Trophoblast cell (in vitro differentiated cells and primary cell): ENCODE measurements around the gene HDAC9.

Experiments used
- DNase-seq, 2 donors: peaks; one replicate each; pipeline ENCODE4 v3.0.0-alpha.2; 2016
- H2AFZ ChIP-seq: 2 replicates; pipeline ENCODE4 v1.6.1; 2013; ENCODE audit warnings: low read length, moderate library complexity, mild to moderate bottlenecking; ENCODE audit not compliant: insufficient read depth, poor library complexity
- H2AK5ac ChIP-seq: 2 replicates; pipeline ENCODE4 v1.6.1; 2013; ENCODE audit warnings: mild to moderate bottlenecking, low read length
- H2BK120ac ChIP-seq: 2 replicates; pipeline ENCODE4 v1.6.1; 2013; ENCODE audit warnings: low read length, mild to moderate bottlenecking, moderate library complexity; ENCODE audit not compliant: insufficient read depth, poor library complexity
- H2BK12ac ChIP-seq: 2 replicates; pipeline ENCODE4 v1.6.1; 2013; ENCODE audit warnings: mild to moderate bottlenecking, low read length, moderate library complexity
- H2BK5ac ChIP-seq: 2 replicates; pipeline ENCODE4 v1.6.1; 2013; ENCODE audit warnings: low read length, low read depth, moderate library complexity, mild to moderate bottlenecking; ENCODE audit not compliant: poor library complexity
- H3K14ac ChIP-seq: 2 replicates; pipeline ENCODE4 v1.6.1; 2013; ENCODE audit warnings: mild to moderate bottlenecking, low read length
- H3K18ac ChIP-seq: 2 replicates; pipeline ENCODE4 v1.6.1; 2013; ENCODE audit warnings: mild to moderate bottlenecking, low read length
- H3K23ac ChIP-seq: 2 replicates; pipeline ENCODE4 v1.6.1; 2013; ENCODE audit warnings: low read length
- H3K27ac ChIP-seq: 2 replicates; pipeline ENCODE4 v1.5.1; 2013; ENCODE audit warnings: low read depth, mild to moderate bottlenecking, inconsistent platforms, low read length, moderate library complexity
- H3K27me3 ChIP-seq: 2 replicates; pipeline ENCODE4 v1.6.1; 2013; ENCODE audit warnings: inconsistent platforms, mild to moderate bottlenecking, low read length, moderate library complexity; ENCODE audit not compliant: insufficient read depth
- H3K36me3 ChIP-seq, 2 experiments: 1 replicate in 1 of 2; 2 replicates in 1 of 2; pipeline ENCODE4 v1.6.1; 2013; ENCODE audit warnings: low read length in 2 of 2, mild to moderate bottlenecking in 2 of 2, moderate library complexity in 1 of 2; ENCODE audit not compliant: insufficient read depth in 2 of 2, control insufficient read depth in 1 of 2
- H3K4ac ChIP-seq: 2 replicates; pipeline ENCODE4 v1.6.1; 2013; ENCODE audit warnings: low read depth, mild to moderate bottlenecking, low read length, moderate library complexity
- H3K4me1 ChIP-seq, 2 experiments: 1 replicate in 1 of 2; 2 replicates in 1 of 2; pipeline ENCODE4 v1.6.1; 2013; ENCODE audit warnings: low read length in 2 of 2, mild to moderate bottlenecking in 2 of 2, moderate library complexity in 1 of 2; ENCODE audit not compliant: insufficient read depth in 2 of 2, control insufficient read depth in 1 of 2
- H3K4me2 ChIP-seq: 2 replicates; pipeline ENCODE4 v1.6.1; 2013; ENCODE audit warnings: inconsistent platforms, mild to moderate bottlenecking, low read length, moderate library complexity
- H3K4me3 ChIP-seq: 2 replicates; pipeline ENCODE4 v1.5.1; 2013; ENCODE audit warnings: mild to moderate bottlenecking, low read depth, low read length, inconsistent platforms
- H3K79me1 ChIP-seq: one replicate; pipeline ENCODE4 v1.6.1; 2013; ENCODE audit warnings: low read length
- H3K79me2 ChIP-seq: 2 replicates; pipeline ENCODE4 v1.6.1; 2013; ENCODE audit warnings: low read length, mild to moderate bottlenecking; ENCODE audit not compliant: control insufficient read depth, insufficient read depth, poor library complexity
- H3K9ac ChIP-seq: 2 replicates; pipeline ENCODE4 v1.6.1; 2013; ENCODE audit warnings: mild to moderate bottlenecking, low read length
- H3K9me3 ChIP-seq: 2 replicates; pipeline ENCODE4 v1.6.1; 2013; ENCODE audit warnings: low read depth, mild to moderate bottlenecking, control low read depth, inconsistent platforms, low read length; ENCODE audit not compliant: insufficient read depth
- H4K12ac ChIP-seq: 2 replicates; pipeline ENCODE4 v1.6.1; 2013; ENCODE audit warnings: low read depth, mild to moderate bottlenecking, low read length, moderate library complexity
- H4K8ac ChIP-seq: 2 replicates; pipeline ENCODE4 v1.6.1; 2013; ENCODE audit warnings: low read depth, mild to moderate bottlenecking, low read length, moderate library complexity
- H4K91ac ChIP-seq: one replicate; pipeline ENCODE4 v1.6.1; 2013; ENCODE audit warnings: low read depth, mild to moderate bottlenecking, low read length, moderate library complexity
- WGBS: extraction: QIAGEN DNeasy Blood & Tissue Kit; methylation state at CpG from one replicate; pipeline ENCODE4 v1.1.7; 2013; ENCODE audit warnings: missing lambda C conversion rate; ENCODE audit not compliant: insufficient read length, insufficient coverage; ENCODE audit errors: extremely low coverage; 5-methylcytosine and 5-hydroxymethylcytosine counted together

HDAC9 gene

DNA sequence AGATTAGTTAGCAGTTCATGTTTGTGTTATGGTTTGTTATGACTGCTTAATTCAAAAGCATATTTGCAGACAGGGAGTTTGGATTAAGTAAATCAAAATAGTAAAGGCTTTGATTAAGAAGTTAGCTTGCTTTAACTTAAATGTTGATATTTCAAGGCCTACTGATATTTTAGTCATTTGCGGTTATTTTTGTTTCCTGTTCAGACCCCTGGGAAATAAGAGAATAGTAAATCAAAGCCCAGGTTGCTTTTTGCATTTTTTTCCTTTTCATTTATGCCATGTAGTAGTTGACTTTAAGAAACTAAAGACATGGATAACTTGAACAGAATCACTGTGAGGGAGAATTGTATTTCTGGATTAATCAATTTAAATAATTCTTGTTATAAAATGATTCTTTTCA is 77.3 kb downstream of the HDAC9 start:
- Histone ChIP-seq H3K9me3 (peaks cover 4% of the 10 kb centered on the region), H3K27ac (no peak overlapping the region), H3K36me3 (no peaks in the 10 kb centered on the region), H2BK5ac (no peak overlapping the region), H3K79me1 (no peaks in the 10 kb centered on the region), H3K4ac (no peak overlapping the region), H3K79me2 (no peaks in the 10 kb centered on the region), H2AFZ (no peak overlapping the region), H4K12ac (no peak overlapping the region), H2AK5ac (no peak overlapping the region), H3K27me3 (no peaks in the 10 kb centered on the region), H3K9ac (no peak overlapping the region), H3K4me3 (no peak overlapping the region), H3K4me2 (no peak overlapping the region), H3K23ac (no peak overlapping the region), H2BK12ac (no peak overlapping the region), H3K18ac (no peak overlapping the region), H4K91ac (no peak overlapping the region), H4K8ac (no peak overlapping the region), H3K4me1 (no peaks in the 10 kb centered on the region), H2BK120ac (no peak overlapping the region), H3K14ac (no peak overlapping the region)
- WGBS = no CpG with 5 or more reads among the region's 1 CpG
- DNase-seq = no peak

- no peak overlapping the region for H3K4ac ChIP-seq
- H4K12ac ChIP-seq = no peak overlapping the region
- DNase-seq = no peak
- H3K27ac ChIP-seq = no peak overlapping the region
- H3K9ac ChIP-seq = no peak overlapping the region
- no peak overlapping the region for H2BK5ac ChIP-seq
- no peaks in the 10 kb centered on the region for H3K79me1 ChIP-seq
- no peaks in the 10 kb centered on the region for H3K36me3 ChIP-seq
- H3K4me3 ChIP-seq = no peak overlapping the region
- no peak overlapping the region for H2AK5ac ChIP-seq
- no peaks in the 10 kb centered on the region for H3K27me3 ChIP-seq
- no peak overlapping the region for H3K4me2 ChIP-seq
- H3K79me2 ChIP-seq = no peaks in the 10 kb centered on the region
- no peak overlapping the region for H4K8ac ChIP-seq
- no peak overlapping the region for H2BK12ac ChIP-seq
- WGBS = no CpG with 5 or more reads among the region's 20 CpGs
- no peaks in the 10 kb centered on the region for H3K4me1 ChIP-seq
- no peak overlapping the region for H4K91ac ChIP-seq
- no peak overlapping the region for H3K14ac ChIP-seq
- H3K9me3 ChIP-seq = peaks cover 4% of the 10 kb centered on the region
- H3K18ac ChIP-seq = no peak overlapping the region
- H2BK120ac ChIP-seq = no peak overlapping the region
- no peak overlapping the region for H3K23ac ChIP-seq
- H2AFZ ChIP-seq = no peak overlapping the region
Observed at GRCh38 chr7:18573410-18574234, 78.1 kb downstream of the HDAC9 start.

GRCh38 chr7:18574235-18574540 is 78.6 kb downstream of the HDAC9 start:
- Histone ChIP-seq H4K91ac (no peak overlapping the region), H4K8ac (no peak overlapping the region), H4K12ac (no peak overlapping the region), H3K18ac (no peak overlapping the region), H2BK120ac (no peak overlapping the region), H3K27ac (no peak overlapping the region), H2AFZ (no peak overlapping the region), H2BK5ac (no peak overlapping the region), H3K36me3 (no peaks in the 10 kb centered on the region), H3K79me1 (no peaks in the 10 kb centered on the region), H3K4me3 (no peak overlapping the region), H2BK12ac (no peak overlapping the region), H3K4ac (no peak overlapping the region), H3K23ac (no peak overlapping the region), H3K9ac (no peak overlapping the region), H3K9me3 (peaks cover 4% of the 10 kb centered on the region), H3K4me1 (no peaks in the 10 kb centered on the region), H3K27me3 (no peaks in the 10 kb centered on the region), H3K14ac (no peak overlapping the region), H2AK5ac (no peak overlapping the region), H3K4me2 (no peak overlapping the region), H3K79me2 (no peaks in the 10 kb centered on the region)
- DNase-seq = no peak
- WGBS = no CpG with 5 or more reads among the region's 7 CpGs

DNA sequence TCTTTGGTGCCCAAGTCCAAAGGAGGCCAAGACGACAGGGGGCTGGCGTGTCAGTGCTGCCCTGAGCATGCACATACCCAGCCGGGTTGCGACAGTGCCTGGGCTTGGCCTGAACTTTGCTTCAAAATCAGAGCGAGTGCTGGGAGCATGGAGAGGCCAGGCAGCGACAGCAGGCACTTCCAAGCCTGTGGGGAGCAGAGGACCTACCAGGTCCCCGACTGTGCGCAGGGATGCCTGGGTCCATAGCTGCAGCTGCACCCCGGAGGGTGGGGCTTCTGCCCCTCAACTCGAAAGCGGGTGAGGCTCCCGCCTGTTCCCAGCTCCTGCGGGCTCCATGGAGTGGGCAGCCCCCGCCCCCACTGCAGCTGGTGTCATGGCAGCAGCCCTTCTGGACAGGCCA is 79.1 kb downstream of the HDAC9 start:
- no peak overlapping the region for H2AFZ ChIP-seq
- H4K12ac ChIP-seq = no peak overlapping the region
- H2AK5ac ChIP-seq = no peak overlapping the region
- H3K79me1 ChIP-seq = no peaks in the 10 kb centered on the region
- H4K8ac ChIP-seq = no peak overlapping the region
- H2BK5ac ChIP-seq = no peak overlapping the region
- H3K4me3 ChIP-seq = no peak overlapping the region
- no peak overlapping the region for H3K4ac ChIP-seq
- H4K91ac ChIP-seq = no peak overlapping the region
- no peak for DNase-seq
- WGBS = no CpG with 5 or more reads among the region's 14 CpGs
- H3K18ac ChIP-seq = no peak overlapping the region
- no peak overlapping the region for H3K23ac ChIP-seq
- H3K27me3 ChIP-seq = no peaks in the 10 kb centered on the region
- H3K79me2 ChIP-seq = no peaks in the 10 kb centered on the region
- no peak overlapping the region for H3K9ac ChIP-seq
- H3K4me2 ChIP-seq = no peak overlapping the region
- no peaks in the 10 kb centered on the region for H3K36me3 ChIP-seq
- no peaks in the 10 kb centered on the region for H3K4me1 ChIP-seq
- no peak overlapping the region for H3K27ac ChIP-seq
- H2BK120ac ChIP-seq = no peak overlapping the region
- no peak overlapping the region for H3K14ac ChIP-seq
- H2BK12ac ChIP-seq = no peak overlapping the region
- peaks cover 4% of the 10 kb centered on the region for H3K9me3 ChIP-seq
